A673 (cell line): ENCODE measurements around the gene KCNIP4. TPM values are rescaled to one million over a fixed set of nuclear protein-coding genes. Genes with fewer than 3 reads are reported as not detected.

ENCODE experiments used
- BruUV-seq: library from RNA; stranded (reverse); fragments of 400-500 nt; replicated peaks from 2 replicates; lab custom pipeline; 2021; lab: Mats Ljungman, UMichigan
- CTCF ChIA-PET: fragments of 300-600 bp; sonication (Branson Sonifier 250); formaldehyde crosslinking; loops from one replicate; lab custom pipeline; 2022; ENCODE audit warnings: antibody characterized with exemption; lab: Charles Lee
- POLR2A ChIA-PET: fragments of 300-600 bp; sonication (Branson Sonifier 250); formaldehyde crosslinking; loops from one replicate; lab custom pipeline; 2022; ENCODE audit warnings: antibody characterized with exemption; ENCODE audit not compliant: low non-redundant PET; lab: Charles Lee
- DNase-seq: peaks from one replicate; pipeline ENCODE4 v3.0.0-alpha.2; 2015; ENCODE audit warnings: low spot score
- H3K27ac ChIP-seq: fragments of 200-600 bp; sonication (generic); 2 replicates; pipeline ENCODE4 v1.5.1; 2016; ENCODE audit warnings: mixed run types, low read depth, mild to moderate bottlenecking, mixed read lengths, antibody characterized with exemption, low read length; ENCODE audit not compliant: poor library complexity, severe bottlenecking
- H3K27me3 ChIP-seq: fragments of 200-600 bp; sonication (generic); replicated peaks from 2 replicates; pipeline ENCODE4 v1.6.1; 2017; ENCODE audit warnings: mixed run types, low read depth, mild to moderate bottlenecking, mixed read lengths, antibody characterized with exemption, low read length; ENCODE audit not compliant: insufficient read depth, poor library complexity
- H3K36me3 ChIP-seq: fragments of 200-600 bp; sonication (generic); 2 replicates; pipeline ENCODE4 v1.6.1; 2016; ENCODE audit warnings: mixed run types, mild to moderate bottlenecking, mixed read lengths, antibody characterized with exemption, low read length; ENCODE audit not compliant: insufficient read depth, poor library complexity, severe bottlenecking
- H3K4me1 ChIP-seq: fragments of 200-600 bp; sonication (generic); 2 replicates; pipeline ENCODE4 v1.6.1; 2017; ENCODE audit warnings: mixed run types, mild to moderate bottlenecking, mixed read lengths, antibody characterized with exemption, low read length; ENCODE audit not compliant: insufficient read depth, poor library complexity, severe bottlenecking
- H3K4me3 ChIP-seq: fragments of 200-600 bp; sonication (generic); 2 replicates; pipeline ENCODE4 v1.5.1; 2016; ENCODE audit warnings: low read depth, mixed run types, mild to moderate bottlenecking, mixed read lengths, low read length; ENCODE audit not compliant: poor library complexity, severe bottlenecking
- H3K9me3 ChIP-seq: fragments of 200-600 bp; sonication (generic); 2 replicates; pipeline ENCODE4 v1.6.1; 2016; ENCODE audit warnings: mixed run types, low read depth, mild to moderate bottlenecking, mixed read lengths, antibody characterized with exemption, low read length; ENCODE audit not compliant: poor library complexity, severe bottlenecking
- CTCF ChIP-seq: fragments of 300-800, 200-600 bp; sonication (generic); conservative IDR thresholded peaks from 2 replicates; pipeline ENCODE4 v1.5.1; 2017; ENCODE audit warnings: low read depth, mild to moderate bottlenecking, antibody characterized with exemption, low read length, moderate library complexity, mixed read lengths
- EZH2 ChIP-seq: fragments of 200-600 bp; sonication (generic); IDR thresholded peaks from 2 replicates; pipeline ENCODE4 v1.6.1; 2017; ENCODE audit warnings: borderline replicate concordance, low read depth, mild to moderate bottlenecking, mixed read lengths, antibody characterized with exemption, low read length; ENCODE audit not compliant: poor library complexity, severe bottlenecking
- intact Hi-C: fragments of 100-400 bp; cut with micrococcal nuclease; formaldehyde crosslinking; loops from one replicate; pipeline ENCODE4 v1.10.0; 2022; ENCODE audit not compliant: unreplicated experiment
- total RNA-seq: library from RNA; stranded (reverse); gene quantifications from 2 replicates; pipeline ENCODE4 v1.2.3, GENCODE V29; 2021

Gene KCNIP4
- total RNA-seq, 1 experiment from 2014 or later, result not detected

- no peaks in the 10 kb centered on the region for H3K4me1 ChIP-seq
- no TSS peak for BruUV-seq
- intact Hi-C loops, result no loop called here
- ChIA-PET CTCF (no interaction called here), POLR2A (no interaction called here)
- DNase-seq, result no peak
- no peaks in the 10 kb centered on the region for H3K9me3 ChIP-seq
- H3K27me3 ChIP-seq, result no peaks in the 10 kb centered on the region
- no peaks in the 10 kb centered on the region for H3K36me3 ChIP-seq
- H3K27ac ChIP-seq, result no peak overlapping the region
- H3K4me3 ChIP-seq, result no peak overlapping the region
- TF ChIP-seq EZH2 (no peak), CTCF (no peak)
Measured at GRCh38 chr4:21884615-21885014, 64.0 kb downstream of the KCNIP4 start.

GRCh38 chr4:21882051-21882839 is 66.3 kb downstream of the KCNIP4 start:
- no peaks in the 10 kb centered on the region for H3K4me1 ChIP-seq
- no peak for DNase-seq
- ChIA-PET POLR2A (no interaction called here), CTCF (interaction anchor here (0.9 kb wide), 1 partner anchor 31 kb away, joined by 3 read pairs; no protein-coding TSS in a partner anchor)
- no peak overlapping the region for H3K4me3 ChIP-seq
- H3K9me3 ChIP-seq, result no peaks in the 10 kb centered on the region
- no TSS peak for BruUV-seq
- no peaks in the 10 kb centered on the region for H3K36me3 ChIP-seq
- H3K27me3 ChIP-seq, result no peaks in the 10 kb centered on the region
- H3K27ac ChIP-seq, result no peak overlapping the region
- TF ChIP-seq CTCF, result no peak
- intact Hi-C loops, result no loop called here

- TF ChIP-seq EZH2 (no peak), CTCF (no peak)
- ChIA-PET CTCF (no interaction called here), POLR2A (no interaction called here)
- Histone ChIP-seq H3K36me3 (no peaks in the 10 kb centered on the region), H3K27me3 (no peaks in the 10 kb centered on the region), H3K9me3 (no peaks in the 10 kb centered on the region), H3K4me1 (no peaks in the 10 kb centered on the region), H3K4me3 (no peak overlapping the region), H3K27ac (no peak overlapping the region)
- BruUV-seq, result no TSS peak
- DNase-seq, result no peak
- intact Hi-C loops, result no loop called here
Measured at GRCh38 chr4:21879187-21879586, 69.4 kb downstream of the KCNIP4 start.
